HG02610 (cell line): Measurements from ENCODE around the gene TXNRD2.
"Not testable (repeated sequence)": the region's sequence is repeated elsewhere in the genome, so short reads cannot be mapped to it uniquely, and the experiment has no call there.

Experiments
- ATAC-seq: cut with Tn5 transposase; IDR thresholded peaks from one replicate; pipeline ENCODE4 v1.9.1; 2021; ENCODE audit warnings: mild to moderate bottlenecking, moderate library complexity; ENCODE audit not compliant: unreplicated experiment

Gene TXNRD2

DNA sequence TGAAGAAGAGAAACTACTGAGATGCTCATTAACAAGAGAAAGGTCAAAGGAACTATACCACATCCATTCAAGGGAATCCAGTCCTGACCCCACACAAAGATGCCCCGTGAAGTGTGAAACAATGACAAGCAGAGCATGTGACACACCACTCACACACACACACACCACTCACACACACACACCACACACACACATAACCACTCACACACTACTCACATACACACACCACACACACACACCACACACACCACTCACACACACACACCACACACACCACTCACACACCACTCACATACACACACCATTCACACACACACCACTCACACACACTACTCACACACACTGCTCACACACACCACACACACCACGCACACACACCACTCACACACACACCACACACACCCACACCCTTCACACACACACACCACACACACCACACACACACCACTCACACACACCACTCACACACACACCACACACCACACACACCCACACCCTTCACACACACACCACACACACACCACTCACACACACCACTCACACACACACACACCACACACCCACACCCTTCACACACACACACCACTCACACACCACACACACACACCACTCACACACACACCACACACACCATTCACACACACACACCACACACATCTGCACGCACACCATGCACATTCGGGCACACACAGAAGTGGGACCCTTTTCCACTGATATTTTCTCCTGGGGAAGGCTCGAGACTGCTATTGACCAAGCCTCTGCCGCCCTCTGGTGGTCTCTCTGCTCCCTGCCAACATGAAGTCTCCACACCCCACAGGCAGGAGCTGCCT lies 32.1 kb downstream of the TXNRD2 start:
- ATAC-seq, result no peak

DNA sequence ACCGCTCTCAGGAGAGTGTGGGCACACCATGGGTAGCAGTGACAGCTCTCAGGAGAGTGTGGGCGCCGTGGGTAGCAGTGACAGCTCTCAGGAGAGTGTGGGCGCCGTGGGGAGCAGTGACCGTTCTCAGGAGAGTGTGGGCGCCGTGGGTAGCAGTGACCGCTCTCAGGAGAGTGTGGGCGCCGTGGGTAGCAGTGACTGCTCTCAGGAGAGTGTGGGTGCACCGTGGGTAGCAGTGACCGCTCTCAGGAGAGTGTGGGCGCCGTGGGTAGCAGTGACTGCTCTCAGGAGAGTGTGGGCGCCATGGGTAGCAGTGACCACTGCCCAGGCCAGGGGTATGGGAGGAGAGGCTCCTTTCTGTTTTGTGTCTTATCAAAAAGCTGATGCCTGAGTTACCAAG lies 33.7 kb downstream of the TXNRD2 start:
- ATAC-seq, result not testable (repeated sequence)

DNA sequence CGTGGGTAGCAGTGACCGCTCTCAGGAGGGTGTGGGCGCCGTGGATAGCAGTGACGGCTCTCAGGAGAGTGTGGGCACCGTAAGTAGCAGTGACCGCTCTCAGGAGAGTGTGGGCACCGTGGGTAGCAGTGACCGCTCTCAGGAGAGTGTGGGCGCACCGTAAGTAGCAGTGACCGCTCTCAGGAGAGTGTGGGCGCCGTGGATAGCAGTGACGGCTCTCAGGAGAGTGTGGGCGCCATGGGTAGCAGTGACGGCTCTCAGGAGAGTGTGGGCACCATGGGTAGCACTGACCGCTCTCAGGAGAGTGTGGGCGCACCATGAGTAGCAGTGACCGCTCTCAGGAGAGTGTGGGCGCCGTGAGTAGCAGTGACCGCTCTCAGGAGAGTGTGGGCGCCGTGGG lies 34.8 kb downstream of the TXNRD2 start:
- not testable (repeated sequence) for ATAC-seq

DNA sequence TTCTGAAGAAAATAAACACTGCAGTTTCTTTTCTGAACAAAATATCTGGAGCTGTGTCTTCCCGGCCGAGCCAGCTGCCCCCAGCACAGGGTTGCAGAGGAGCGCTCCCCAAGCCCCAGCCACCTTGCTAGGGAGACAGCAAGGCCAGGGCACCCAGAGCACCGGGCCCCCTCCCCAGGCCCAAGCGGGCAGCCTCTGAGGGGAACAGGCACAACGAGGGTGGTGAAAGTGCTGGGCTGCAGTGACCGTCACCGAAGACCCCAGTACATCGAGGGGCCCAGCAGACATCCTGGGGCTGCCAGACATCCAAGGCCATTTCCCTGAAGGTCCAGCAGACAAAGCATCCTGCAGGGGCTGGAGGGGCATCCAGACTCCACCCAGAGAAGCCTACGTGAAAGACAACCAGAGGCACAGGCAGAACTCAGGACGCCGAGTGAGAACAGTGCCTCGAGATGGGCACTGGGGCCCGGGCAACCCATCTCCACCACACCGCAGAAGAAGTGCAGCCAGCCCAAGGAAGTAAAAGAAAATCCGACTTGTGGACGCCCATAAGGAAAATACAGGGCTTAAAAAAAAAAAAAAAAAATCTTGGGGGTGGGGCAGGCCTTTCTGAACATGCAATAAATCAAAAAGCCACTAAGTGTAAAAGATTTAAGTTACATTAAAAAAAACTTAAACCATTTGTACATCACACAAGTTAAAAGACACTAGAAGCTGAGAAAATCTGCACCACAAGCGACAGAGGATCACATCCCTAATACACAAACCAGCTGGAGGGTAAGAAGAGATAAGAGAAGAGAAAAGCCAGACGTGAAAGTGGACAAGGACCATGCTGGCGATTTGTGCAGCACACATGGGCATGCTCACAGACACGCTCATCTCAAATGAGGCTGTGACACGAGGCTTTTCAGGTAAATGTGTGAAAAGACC lies 36.0 kb downstream of the TXNRD2 start:
- ATAC-seq, result no peak

DNA sequence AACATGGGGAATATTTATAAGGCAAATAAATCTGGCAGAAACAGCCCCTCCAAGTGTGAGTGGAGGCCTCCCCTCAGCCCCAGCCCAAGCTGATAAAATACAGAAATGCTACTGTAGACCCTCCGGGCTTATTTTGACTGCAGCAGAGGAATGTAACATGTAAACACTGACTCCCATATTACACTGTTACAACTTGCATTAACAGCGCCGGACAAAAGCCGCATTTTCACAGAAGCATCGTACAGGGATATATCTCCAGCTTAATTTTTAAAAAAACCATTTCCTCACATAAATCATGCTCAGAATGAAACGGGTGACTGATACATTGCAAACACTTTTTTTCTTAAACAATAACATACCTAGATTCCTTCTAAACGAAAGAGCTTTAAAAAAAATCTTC lies 36.7 kb downstream of the TXNRD2 start:
- ATAC-seq, result no peak

DNA sequence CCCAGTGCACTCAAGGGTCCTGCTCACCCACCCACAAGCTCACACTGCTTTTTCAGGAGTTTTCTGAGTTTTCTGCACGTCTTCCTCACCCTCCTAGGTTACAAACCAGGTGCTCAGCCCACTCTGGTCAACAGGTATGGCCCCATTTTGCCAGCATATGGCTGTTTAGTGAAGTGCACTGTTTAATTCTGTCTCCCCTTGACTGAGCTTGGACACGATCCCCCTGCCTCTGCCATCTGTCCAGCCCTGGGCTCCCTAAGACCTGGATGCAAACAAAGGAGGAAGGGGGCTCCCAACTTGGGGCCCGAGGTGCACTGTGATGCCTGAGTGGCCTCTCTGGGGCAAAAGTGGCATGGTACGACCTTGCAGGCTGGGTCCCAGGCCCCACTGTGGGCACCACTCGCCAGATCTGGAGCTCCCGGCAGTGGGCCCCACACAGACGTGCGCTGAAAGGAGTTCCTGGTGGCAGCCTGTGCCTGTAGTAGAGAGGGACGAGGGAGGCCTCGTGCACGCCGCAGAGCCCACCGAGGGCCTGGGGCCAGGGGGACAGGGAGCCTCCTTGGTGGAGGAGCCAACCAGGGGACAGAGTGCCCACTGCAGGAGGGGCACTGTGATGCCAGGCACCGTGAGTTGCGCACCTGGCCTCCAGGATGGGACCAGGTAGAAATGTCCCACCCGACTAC lies 37.3 kb downstream of the TXNRD2 start:
- ATAC-seq, result no peak

DNA sequence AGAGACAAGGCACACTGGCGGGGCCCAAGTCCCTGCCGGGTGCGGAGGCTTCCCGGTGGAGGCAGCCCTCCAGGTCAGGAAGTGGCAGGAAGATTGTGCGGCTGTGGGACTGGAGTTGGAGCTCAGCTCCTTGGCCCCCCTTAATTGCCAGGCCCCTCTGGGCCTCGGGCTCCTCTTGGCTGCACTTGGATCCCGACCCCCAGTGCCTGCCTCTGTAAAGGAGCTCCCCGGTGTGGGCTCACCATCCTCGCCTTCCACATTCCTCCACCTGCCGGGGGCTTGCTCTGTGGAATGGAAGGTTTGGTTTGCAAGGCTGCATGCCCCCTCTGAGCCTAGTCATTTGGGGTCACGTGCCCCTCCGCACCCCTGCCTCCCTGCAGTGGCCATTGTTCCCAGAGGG lies 38.1 kb downstream of the TXNRD2 start:
- no peak for ATAC-seq

DNA sequence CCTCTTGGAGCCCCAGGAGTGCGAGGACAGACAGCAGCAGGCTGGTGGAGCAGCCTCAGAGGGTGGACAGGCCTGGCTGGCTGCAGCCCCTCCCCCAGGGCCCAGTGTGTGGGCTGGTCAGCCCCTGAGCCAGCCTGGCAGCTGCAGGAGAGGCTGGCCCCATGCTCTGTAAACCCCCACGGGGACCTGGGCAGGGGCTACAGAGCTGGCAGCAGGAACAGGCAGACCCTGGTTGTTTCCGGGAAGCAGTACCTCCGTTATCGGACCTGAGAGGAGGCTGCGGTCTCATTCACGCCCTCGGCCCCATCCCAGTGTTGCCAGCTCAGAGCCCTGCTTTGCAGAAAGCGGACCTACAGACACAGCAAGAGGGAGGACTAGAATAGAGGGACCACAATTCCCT lies 38.6 kb downstream of the TXNRD2 start:
- no peak for ATAC-seq

DNA sequence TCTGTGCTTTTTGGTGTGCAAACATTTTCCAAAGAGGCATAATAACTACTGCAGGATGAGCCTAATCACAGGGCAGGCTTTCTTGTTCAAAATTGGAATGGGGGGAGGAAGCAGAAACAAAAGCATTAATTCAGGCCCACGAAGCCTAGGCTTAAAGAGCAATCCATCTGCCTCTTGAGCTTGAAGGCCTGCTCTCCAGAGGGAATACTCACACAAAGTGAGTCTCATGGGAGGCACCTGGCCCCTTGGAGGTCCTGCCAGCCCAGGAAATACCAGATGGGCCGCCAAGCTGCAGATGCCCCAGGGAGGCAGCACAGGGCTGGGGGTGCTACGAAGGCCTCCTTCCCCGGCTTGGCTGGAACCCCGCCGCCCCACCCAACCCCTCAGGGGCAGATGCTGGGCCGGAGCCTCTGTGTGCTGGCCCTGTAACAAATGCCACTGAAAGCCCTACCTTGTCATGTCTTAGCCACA lies 39.3 kb downstream of the TXNRD2 start:
- ATAC-seq, result no peak

DNA sequence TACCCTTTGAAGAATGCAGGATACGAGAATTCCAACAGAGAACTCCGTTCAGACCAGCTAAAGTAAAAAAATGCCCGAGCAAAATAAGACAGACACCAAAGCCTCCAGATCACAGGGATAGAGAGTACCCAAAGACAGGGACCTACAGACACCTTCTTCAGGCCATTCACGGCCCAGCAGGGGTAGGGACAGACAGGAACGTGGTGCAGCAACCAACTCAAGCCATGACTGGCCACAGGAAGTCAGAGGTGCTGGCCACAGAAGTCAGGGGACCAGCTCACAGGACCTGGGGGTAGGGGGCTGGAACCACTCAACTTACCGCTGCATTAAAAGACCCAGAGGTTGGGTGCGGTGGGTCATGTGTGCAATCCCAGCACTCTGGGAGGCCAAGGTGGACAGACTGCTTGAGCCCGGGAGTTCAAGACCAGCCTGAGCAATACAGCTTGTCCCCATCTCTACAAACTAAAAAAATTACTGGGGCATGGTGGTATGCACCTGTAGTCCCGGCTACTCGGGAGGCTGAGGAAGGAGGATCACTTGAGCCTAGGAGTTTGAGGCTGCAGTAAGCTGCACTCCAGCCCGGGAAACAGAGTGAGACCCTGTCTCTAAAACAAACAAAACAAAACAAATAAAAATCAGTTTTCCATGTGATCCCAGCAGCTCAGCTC lies 39.9 kb downstream of the TXNRD2 start:
- ATAC-seq, result no peak

DNA sequence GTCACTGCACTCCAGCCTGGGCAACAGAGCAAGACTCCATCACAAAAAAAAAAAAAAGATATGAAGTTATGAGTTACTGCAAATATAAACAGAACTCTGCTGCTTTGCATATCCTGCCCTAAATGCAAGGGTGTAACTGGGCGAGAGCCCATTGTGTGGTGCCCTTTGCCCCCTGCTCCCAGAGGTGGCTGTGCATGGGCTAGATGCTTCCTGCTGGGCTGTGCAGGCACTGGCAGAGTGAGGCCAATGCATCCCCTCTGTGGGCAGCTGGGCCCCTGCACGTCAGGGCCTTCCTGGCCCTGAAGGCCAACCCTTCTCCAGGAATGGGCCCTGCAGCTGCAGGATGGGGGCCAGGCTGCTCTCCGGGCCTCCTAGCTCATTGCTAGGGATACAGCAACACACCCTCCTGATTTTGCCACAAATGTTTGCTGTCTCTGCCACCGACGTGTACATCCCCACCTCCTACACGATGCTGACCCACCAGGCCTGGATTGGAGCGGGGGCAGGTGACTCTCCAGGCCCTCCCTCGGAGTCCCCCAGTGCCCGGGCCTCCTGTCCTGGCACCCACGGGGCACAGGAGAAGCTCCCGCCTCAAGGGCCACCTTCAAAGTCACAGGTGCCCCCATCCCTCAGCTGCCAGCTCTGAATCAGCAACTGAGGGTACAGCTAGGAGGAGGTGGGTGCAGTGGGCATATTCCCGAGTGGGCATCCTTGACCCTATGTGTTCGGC lies 40.7 kb downstream of the TXNRD2 start:
- no peak for ATAC-seq

DNA sequence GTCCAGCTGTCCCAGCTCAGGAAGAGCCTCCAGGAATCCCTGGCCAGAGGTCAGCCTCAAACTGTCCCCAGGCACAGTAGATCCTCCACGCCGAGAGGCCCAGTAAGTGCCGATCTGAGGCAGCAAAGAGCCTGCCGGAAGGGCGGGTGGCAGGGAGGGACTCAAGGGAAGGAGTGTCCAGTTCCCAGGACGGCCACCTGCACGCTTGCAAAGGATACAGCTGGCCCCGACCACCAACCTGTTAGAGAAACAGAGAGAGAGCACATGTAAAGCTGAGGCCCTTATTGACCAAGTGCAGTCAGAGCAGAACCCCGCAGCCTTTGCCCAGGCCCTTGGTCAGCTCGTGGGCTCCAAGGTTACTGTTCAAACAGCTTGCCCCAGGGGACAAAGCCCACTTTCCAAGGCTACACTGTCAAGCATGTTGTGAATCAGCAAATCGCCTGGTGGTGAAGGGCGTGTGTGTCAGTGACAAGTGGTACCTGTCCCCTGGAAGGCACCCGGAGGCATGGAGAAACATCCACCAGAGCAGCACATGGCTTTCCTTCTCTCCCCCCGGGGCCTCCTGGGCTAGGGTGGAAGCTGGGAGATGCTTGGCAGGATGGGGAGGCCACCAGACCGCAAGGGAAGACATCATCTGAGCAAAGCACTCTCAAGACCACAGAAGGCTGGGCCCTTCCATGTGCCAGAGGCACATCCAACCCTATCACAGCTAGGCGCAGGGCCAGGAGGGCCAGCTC lies 42.6 kb downstream of the TXNRD2 start:
- ATAC-seq, result no peak

DNA sequence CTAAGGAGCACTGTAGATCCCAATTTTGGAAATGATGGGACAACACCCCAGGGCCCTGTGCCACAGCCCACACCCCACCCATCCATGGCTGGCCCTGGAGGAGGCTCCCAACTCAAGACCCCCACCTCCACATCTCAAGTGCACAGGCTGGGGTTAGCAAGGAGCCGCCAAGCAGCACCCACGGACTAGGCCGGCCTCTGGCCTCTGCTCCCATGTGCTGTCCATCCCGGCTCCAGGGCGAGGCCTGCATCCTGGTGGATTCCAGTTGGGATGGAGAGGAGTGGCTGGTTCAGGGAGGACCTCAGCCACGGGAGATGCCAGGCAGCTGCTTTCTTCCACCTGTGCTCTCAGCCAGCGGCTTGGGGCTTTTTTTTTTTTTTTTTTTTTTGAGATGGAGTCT lies 43.5 kb downstream of the TXNRD2 start:
- no peak for ATAC-seq

DNA sequence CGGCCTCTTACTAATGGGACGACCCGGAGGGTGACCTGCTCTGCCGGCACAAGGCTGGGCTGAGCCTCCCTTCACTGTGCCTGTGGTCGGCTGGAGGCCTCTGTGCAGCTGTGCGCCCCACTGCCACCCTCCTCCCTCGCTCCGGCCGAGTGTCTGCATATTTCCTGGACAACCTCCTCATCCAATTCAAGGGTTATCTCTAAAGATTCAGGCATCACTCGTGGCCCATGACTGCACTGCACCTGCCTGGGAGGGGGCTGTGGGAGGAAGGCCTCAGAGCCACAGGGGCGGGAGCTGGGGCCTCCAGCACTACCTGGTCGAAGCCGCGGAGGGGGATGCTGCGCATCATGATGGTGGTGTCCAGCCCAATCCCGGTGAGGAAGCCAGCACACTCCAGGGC lies 43.9 kb downstream of the TXNRD2 start:
- ATAC-seq, result no peak

DNA sequence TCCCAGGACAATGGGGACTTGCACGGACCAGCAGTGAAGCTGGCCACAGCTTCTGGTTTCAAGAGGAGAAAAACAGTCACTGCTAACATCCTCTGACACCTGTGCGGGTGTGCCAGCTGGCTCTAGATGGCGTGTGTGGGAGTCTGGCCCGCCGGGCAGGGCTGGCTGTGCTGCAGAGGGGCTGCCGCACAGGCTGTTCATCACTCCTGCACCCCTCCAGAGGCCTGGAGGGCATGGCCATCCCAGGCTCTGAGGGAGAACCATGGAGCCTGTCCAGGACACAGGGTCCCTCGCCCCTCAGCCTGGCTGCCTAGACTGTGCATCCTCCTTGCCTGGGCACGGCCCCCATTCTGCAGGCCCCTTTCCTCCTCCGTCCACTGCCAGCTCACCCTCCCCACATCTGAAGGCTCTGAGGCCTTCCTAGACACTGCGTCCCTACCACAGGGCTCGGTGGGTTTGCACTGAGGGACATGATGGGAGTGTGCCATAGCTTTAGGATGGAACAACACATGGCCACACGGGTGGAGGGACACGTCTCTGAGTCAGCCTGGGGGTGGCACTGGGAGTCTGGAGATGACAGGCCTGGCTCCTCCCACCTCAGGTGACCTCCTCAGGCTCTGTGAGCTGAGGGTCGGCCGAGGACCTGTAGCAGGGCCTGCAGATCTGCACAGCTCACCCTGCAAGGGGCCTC lies 44.8 kb downstream of the TXNRD2 start:
- ATAC-seq, result no peak

DNA sequence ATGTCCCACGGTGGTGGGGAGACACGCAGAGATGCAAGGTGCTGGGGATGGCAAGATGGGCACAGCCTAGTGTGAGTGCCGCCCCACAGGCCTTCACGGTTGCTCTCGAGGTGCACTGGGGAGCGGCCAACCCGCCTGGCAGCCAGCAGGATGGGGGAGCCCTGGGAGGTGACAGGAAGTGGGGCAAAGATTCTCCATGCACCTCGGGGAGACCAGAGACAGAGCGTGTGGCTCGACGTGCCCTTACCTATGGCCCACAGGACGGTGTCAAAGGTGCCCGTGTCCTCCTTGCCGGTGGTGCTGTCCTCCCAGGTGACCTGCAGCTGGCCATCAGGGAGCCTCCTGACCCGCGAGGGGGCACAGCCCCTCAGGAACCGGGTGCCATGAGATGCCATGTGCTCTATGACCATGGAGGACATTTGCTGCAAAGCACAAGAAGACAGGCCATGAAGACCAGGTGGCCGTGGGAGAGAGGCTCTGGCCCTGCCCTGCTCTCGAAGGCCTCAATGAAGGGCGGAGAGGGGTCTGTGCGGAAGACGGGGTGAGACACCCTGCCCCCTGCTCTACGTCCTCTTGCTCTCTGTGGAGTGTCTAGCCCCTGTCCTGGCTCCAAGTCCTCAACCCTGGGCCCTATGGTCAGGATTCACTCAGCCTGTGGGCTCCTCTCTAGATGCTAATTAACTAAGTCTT lies 46.3 kb downstream of the TXNRD2 start:
- ATAC-seq, result no peak

DNA sequence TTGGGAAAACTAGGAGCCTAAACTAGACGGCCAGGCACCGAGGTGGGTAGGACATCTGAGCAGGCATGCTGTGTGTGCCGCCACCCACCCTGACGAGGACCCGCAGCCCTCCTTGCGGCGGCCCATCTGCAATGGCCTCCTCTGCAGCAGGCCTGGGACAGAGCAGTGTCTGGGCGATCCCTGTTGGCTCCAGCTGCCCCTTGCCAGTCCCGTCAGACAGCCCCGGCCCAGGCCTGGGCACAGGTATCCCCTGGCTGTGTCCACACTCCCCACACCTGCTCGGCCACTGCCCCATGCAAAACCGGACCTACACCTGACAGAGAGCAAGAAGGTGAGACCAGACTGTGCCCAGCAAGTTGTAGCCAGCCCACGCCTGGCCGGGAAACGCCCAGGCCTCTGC lies 48.3 kb downstream of the TXNRD2 start:
- no peak for ATAC-seq

DNA sequence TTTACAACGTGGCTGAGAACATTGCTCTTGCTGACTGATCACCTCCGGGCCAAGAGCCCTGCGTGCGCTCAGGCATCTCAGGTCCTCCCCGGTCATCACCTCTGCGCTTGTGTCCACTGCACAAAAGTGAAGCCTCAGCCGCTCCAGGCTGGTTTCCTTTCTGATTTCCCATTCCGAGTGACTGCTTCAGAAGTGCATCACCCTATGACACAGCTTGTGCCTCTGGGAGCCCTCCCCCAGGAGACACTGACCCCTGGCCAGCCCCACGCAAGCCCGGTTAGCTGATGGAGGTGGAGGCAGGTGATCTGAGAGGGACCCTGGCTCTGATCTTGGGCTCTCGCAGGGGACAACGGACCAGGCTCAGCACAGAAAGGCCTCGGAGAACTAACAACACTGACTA lies 48.7 kb downstream of the TXNRD2 start:
- no peak for ATAC-seq
